Mucosa of stomach (tissue), 1 donor: ENCODE measurements around the gene ZNF608.

ENCODE experiments used
- H3K27me3 ChIP-seq: one replicate; pipeline ENCODE4 v1.7.0; 2013; ENCODE audit warnings: mild to moderate bottlenecking, low read length; ENCODE audit not compliant: control insufficient read depth, insufficient read depth
- H3K36me3 ChIP-seq: one replicate; pipeline ENCODE4 v1.7.0; 2013; ENCODE audit warnings: low read length; ENCODE audit not compliant: control insufficient read depth, insufficient read depth
- H3K4me1 ChIP-seq: one replicate; pipeline ENCODE4 v1.7.0; 2013; ENCODE audit warnings: mild to moderate bottlenecking, low read length; ENCODE audit not compliant: control insufficient read depth, insufficient read depth
- H3K4me3 ChIP-seq: one replicate; pipeline ENCODE4 v1.7.0; 2013; ENCODE audit warnings: low read length
- H3K9ac ChIP-seq: one replicate; pipeline ENCODE4 v1.7.0; 2013; ENCODE audit warnings: mild to moderate bottlenecking, low read length, moderate library complexity
- H3K9me3 ChIP-seq: one replicate; pipeline ENCODE4 v1.7.0; 2013; ENCODE audit warnings: mild to moderate bottlenecking, low read length, moderate library complexity; ENCODE audit not compliant: control insufficient read depth
- donor health status: Pancreatic carcinoma.

ZNF608 gene

DNA sequence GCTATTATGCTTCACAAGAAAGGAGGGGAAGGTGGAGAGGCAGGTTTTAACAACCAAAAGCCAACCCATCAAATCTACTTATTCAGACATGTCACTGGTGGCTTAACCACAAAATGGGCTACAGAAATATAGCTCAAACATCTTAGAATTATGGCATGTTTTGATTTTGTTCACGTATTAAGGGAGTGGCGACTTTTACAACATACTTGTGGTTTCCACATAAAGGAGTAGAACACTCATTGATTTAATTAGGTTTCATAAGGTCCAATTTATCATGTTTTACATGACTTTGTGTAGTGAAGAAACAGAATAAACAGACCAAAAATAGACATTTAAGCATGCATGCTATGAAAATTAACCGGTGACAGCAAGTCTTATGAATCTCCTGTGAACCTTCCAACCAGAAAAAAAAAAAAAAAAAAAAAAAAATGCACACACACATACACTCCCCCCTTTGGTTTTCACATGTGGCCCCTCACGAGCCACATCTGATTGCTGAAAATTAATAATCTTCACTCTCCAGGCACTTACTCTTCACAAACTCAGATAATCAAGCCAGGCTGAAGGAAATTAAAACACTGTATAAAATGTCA, 5.4 kb downstream of the ZNF608 start:
- Histone ChIP-seq H3K27me3 (no peaks in the 10 kb centered on the region), H3K9ac (no peak overlapping the region), H3K4me1 (peaks cover 49% of the 10 kb centered on the region), H3K4me3 (no peak overlapping the region), H3K9me3 (no peaks in the 10 kb centered on the region), H3K36me3 (no peaks in the 10 kb centered on the region)

- Histone ChIP-seq H3K36me3 (no peaks in the 10 kb centered on the region), H3K27me3 (no peaks in the 10 kb centered on the region), H3K4me1 (peaks cover 58% of the 10 kb centered on the region), H3K9ac (no peak overlapping the region), H3K4me3 (no peak overlapping the region), H3K9me3 (no peaks in the 10 kb centered on the region)
Measured at GRCh38 chr5:124740071-124740470, 6.4 kb downstream of the ZNF608 start.

DNA sequence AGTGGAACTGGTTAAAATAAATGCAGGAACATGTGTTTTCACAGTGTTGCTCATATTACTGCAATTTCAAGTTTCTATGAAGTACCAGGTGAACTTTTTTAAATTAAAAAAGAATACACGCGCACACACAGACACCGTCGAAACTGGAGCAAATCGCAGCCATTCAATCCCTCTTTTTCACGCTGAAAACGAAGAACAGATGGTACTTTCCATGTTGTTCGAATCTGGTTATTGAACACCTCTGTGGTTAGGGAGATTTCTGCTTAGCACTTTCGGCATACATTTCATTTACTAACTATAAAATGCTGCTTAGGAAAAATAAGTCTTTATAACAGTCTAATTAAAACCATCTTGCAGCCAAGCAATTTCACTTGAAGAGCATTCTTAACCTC, 6.8 kb downstream of the ZNF608 start:
- Histone ChIP-seq H3K9me3 (no peaks in the 10 kb centered on the region), H3K36me3 (no peaks in the 10 kb centered on the region), H3K4me3 (no peak overlapping the region), H3K4me1 (peaks cover 58% of the 10 kb centered on the region), H3K27me3 (no peaks in the 10 kb centered on the region), H3K9ac (no peak overlapping the region)

- Histone ChIP-seq H3K9me3 (no peaks in the 10 kb centered on the region), H3K27me3 (no peaks in the 10 kb centered on the region), H3K4me1 (peaks cover 63% of the 10 kb centered on the region), H3K4me3 (no peak overlapping the region), H3K9ac (no peak overlapping the region), H3K36me3 (no peaks in the 10 kb centered on the region)
Measured at GRCh38 chr5:124738681-124739633, 7.5 kb downstream of the ZNF608 start.

DNA sequence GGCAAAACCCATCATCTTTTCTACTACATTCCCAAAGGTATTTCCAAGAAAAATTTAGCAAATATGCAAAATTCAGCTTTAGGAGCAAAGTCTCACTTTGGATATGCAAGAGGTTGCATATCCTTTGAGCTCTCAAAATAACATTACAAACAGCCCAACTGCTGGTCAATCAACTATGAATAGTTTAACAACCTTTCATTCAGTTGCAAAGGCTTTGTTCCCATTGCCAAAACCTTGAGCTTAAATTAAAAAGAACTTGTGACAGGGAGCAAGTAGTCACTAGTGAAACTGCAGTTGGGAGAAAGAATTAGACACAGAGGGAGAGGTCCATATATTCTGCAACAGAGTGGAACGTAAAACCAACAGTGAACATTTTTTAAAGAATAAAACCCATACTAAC, 8.8 kb downstream of the ZNF608 start:
- Histone ChIP-seq H3K4me3 (no peak overlapping the region), H3K4me1 (peaks cover 70% of the 10 kb centered on the region), H3K36me3 (no peaks in the 10 kb centered on the region), H3K9me3 (no peaks in the 10 kb centered on the region), H3K27me3 (no peaks in the 10 kb centered on the region), H3K9ac (no peak overlapping the region)

DNA sequence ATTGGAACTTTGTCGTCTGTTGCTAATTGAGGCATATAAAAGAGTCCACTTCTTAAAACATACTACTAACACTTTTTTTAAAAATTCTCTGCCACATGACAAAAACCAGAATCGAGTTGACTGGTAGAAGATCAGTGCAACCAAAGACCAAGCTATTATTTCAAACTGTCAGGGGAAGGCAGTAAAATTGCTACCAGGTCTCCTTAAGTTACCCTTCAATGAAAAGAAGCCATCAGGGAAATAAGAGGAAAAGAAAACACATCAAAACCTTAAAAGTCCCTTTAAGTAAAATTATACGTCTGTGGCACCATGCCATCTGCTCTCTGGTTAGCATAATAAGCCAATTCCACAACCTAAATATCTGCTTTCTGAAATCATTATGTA, 9.6 kb downstream of the ZNF608 start:
- peaks cover 66% of the 10 kb centered on the region for H3K4me1 ChIP-seq
- no peaks in the 10 kb centered on the region for H3K36me3 ChIP-seq
- no peak overlapping the region for H3K9ac ChIP-seq

GRCh38 chr5:124736082-124736804, 10.2 kb downstream of the ZNF608 start:
- Histone ChIP-seq H3K4me1 (peaks cover 60% of the 10 kb centered on the region), H3K27me3 (no peaks in the 10 kb centered on the region), H3K9me3 (no peaks in the 10 kb centered on the region), H3K36me3 (no peaks in the 10 kb centered on the region), H3K4me3 (no peak overlapping the region), H3K9ac (no peak overlapping the region)

More for the DNA sequence above, 9.6 kb downstream of the ZNF608 start:
- no peaks in the 10 kb centered on the region for H3K9me3 ChIP-seq
- no peaks in the 10 kb centered on the region for H3K27me3 ChIP-seq
- no peak overlapping the region for H3K4me3 ChIP-seq

DNA sequence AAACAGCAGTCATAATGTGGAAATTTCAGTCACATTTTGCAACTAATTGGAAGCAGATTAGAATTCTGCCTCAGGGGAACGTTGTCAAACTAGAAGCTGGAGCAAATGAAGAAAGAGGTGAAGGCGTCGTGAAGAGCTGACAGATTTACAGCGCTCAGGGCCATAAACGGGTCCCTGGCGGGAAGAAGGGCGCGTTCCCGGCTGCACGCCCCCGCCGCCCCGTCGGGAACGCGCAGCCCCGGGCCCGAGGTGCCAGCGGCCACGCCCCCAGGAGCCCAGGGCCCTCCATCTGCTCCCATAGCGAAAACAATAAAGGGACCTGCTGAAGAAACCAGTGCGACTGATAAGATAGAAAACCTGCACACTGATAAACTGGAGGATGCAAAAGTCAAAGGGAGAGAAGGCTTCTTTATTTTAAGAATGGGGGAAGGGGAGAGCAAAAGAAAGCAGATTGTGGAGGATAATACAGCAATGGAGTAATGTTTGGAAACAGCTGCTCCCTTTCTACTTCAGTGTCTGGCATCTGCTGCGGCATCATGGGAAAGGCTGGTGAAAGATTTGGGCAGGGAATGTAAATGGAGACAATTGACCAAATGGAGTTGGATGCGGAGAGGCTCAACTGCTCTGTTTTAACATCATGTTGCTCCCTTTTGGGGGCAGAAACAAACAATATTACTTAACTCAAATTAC, 11.1 kb downstream of the ZNF608 start:
- Histone ChIP-seq H3K9me3 (no peaks in the 10 kb centered on the region), H3K9ac (peak overlapping the region; percentile 44), H3K4me1 (peaks cover 51% of the 10 kb centered on the region), H3K27me3 (no peaks in the 10 kb centered on the region), H3K4me3 (no peak overlapping the region), H3K36me3 (no peaks in the 10 kb centered on the region)

- Histone ChIP-seq H3K9ac (peak overlapping the region; percentile 44), H3K4me3 (no peak overlapping the region), H3K9me3 (no peaks in the 10 kb centered on the region), H3K36me3 (no peaks in the 10 kb centered on the region), H3K27me3 (no peaks in the 10 kb centered on the region), H3K4me1 (peaks cover 53% of the 10 kb centered on the region)
Measured at GRCh38 chr5:124734574-124735168, 11.8 kb downstream of the ZNF608 start.

- H3K4me3 ChIP-seq = no peak overlapping the region
- no peak overlapping the region for H3K9ac ChIP-seq
- no peaks in the 10 kb centered on the region for H3K36me3 ChIP-seq
- no peaks in the 10 kb centered on the region for H3K9me3 ChIP-seq
- H3K27me3 ChIP-seq = no peaks in the 10 kb centered on the region
- H3K4me1 ChIP-seq = peaks cover 41% of the 10 kb centered on the region
Measured at GRCh38 chr5:124733329-124733650, 13.1 kb downstream of the ZNF608 start.

DNA sequence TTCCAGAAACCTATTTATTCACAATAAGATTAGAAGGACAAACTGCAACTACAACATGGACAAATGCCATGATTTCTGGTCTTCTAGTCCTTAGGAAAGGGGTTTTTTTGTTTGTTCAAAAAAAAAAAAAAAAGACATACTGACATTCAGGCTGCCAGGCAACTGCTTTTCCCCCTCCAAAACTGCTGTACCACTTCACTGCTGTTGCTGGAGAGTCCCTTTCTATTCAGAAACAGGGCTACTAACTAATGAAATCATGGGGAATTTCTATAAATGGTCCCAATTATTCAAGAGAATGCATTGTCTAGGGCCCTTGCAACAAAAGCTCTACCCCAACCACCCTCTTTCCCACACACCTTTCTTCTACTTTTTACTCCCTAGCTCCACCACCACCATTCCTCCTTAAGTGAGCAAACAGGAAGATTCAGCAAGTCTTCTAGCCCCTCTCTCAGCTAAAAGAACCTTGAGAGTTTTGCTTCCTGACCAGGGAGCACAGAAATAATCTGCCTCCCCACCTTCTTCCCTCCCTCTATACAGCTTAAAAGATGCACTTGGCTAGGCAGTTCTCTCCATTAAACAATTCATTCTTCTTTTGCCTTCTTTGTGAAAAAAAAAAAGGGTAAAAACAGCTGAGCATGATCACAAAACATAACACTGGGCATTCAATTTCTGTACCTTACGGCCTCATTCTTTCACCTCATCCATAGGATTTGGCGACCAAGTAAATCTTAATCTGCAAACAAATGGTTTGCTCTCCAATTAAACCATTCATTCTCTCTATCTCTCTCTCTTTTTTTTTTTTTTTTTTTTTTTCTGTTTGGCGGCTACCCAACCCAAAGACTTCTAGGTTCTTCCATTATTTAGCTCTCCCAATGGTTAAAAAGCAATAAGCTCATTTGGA, 13.8 kb downstream of the ZNF608 start:
- Histone ChIP-seq H3K4me3 (no peak overlapping the region), H3K9me3 (no peaks in the 10 kb centered on the region), H3K36me3 (no peaks in the 10 kb centered on the region), H3K9ac (no peak overlapping the region), H3K27me3 (no peaks in the 10 kb centered on the region), H3K4me1 (peaks cover 41% of the 10 kb centered on the region)
